Common myeloid progenitor, CD34-positive (primary cell): ENCODE data around the gene SENP7.

Source experiments
- CTCF ChIA-PET: fragments of 350-600 bp; sonication (Branson Sonifier 250); formaldehyde crosslinking; loops from one replicate; lab custom pipeline; 2021; ENCODE audit warnings: antibody characterized with exemption; lab: Charles Lee
- POLR2A ChIA-PET: fragments of 350-600 bp; sonication (Branson Sonifier 250); formaldehyde crosslinking; loops from one replicate; lab custom pipeline; 2021; ENCODE audit warnings: antibody characterized with exemption; lab: Charles Lee
- DNase-seq, 3 donors: peaks; one replicate each; pipeline versions ENCODE4 v3.0.0 to v3.0.0-alpha.2; 2013
- H3K27ac ChIP-seq, 2 experiments: 1 replicate in 1 of 2; 2 replicates in 1 of 2; pipeline ENCODE4 v1.7.0; 2013; ENCODE audit warnings: inconsistent platforms in 2 of 2, low read length in 2 of 2, mild to moderate bottlenecking in 2 of 2, low read depth in 1 of 2, moderate library complexity in 1 of 2; ENCODE audit not compliant: severe bottlenecking in 2 of 2, insufficient read depth in 1 of 2, poor library complexity in 1 of 2
- H3K27me3 ChIP-seq, 5 experiments: replicated peaks in 2 of 5; 1 replicate in 3 of 5; 2 replicates in 2 of 5; pipeline versions ENCODE4 v1.6.1 to v1.7.0; 2013; ENCODE audit warnings: low read length in 4 of 5, mild to moderate bottlenecking in 2 of 5, moderate library complexity in 2 of 5, inconsistent platforms in 1 of 5; ENCODE audit not compliant: insufficient read depth in 5 of 5, control insufficient read depth in 4 of 5
- H3K36me3 ChIP-seq, 4 experiments: 1 replicate in 2 of 4; 2 replicates in 2 of 4; pipeline versions ENCODE4 v1.6.1 to v1.7.0; 2013; ENCODE audit warnings: low read length in 3 of 4, control low read depth in 1 of 4, mild to moderate bottlenecking in 1 of 4; ENCODE audit not compliant: control insufficient read depth in 4 of 4, insufficient read depth in 4 of 4
- H3K4me1 ChIP-seq, 4 experiments: 1 replicate in 3 of 4; 2 replicates in 1 of 4; pipeline versions ENCODE4 v1.6.1 to v1.7.1; 2013; ENCODE audit warnings: low read length in 3 of 4, mild to moderate bottlenecking in 3 of 4, control low read depth in 1 of 4, inconsistent platforms in 1 of 4, moderate library complexity in 1 of 4; ENCODE audit not compliant: control insufficient read depth in 4 of 4, insufficient read depth in 4 of 4; ENCODE audit errors: control extremely low read depth in 1 of 4
- H3K4me3 ChIP-seq, 7 experiments: 1 replicate in 4 of 7; 2 replicates in 3 of 7; pipeline versions ENCODE4 v1.5.1 to v1.7.0; 2013; ENCODE audit warnings: mild to moderate bottlenecking in 7 of 7, low read length in 6 of 7, moderate library complexity in 6 of 7, inconsistent platforms in 2 of 7, low read depth in 2 of 7, control low read depth in 1 of 7; ENCODE audit not compliant: insufficient read depth in 4 of 7, control insufficient read depth in 1 of 7; ENCODE audit errors: extremely low read depth in 1 of 7
- H3K9me3 ChIP-seq, 5 experiments: 1 replicate in 4 of 5; 2 replicates in 1 of 5; pipeline versions ENCODE4 v1.6.1 to v1.7.1; 2013; ENCODE audit warnings: low read length in 4 of 5, mild to moderate bottlenecking in 2 of 5, inconsistent platforms in 1 of 5, low read depth in 1 of 5, moderate library complexity in 1 of 5; ENCODE audit not compliant: control insufficient read depth in 4 of 5, insufficient read depth in 2 of 5; ENCODE audit errors: control extremely low read depth in 1 of 5
- WGBS: methylation state at CpG from one replicate; pipeline ENCODE4 v1.1.5; 2013; ENCODE audit not compliant: insufficient coverage; 5-methylcytosine and 5-hydroxymethylcytosine counted together

Gene SENP7

GRCh38 chr3:101418851-101419250, 94.2 kb downstream of the SENP7 start:
- no CpG with 5 or more reads among the region's 1 CpG for WGBS
- CTCF ChIA-PET, result interaction anchor here (0.6 kb wide), 1 partner anchor 48 kb away, joined by 3 read pairs; no protein-coding TSS in a partner anchor
- POLR2A ChIA-PET, result no interaction called here

GRCh38 chr3:101414121-101414520, 98.9 kb downstream of the SENP7 start:
- DNase-seq, result no peak
- Histone ChIP-seq H3K4me3 (no peak overlapping the region), H3K4me1 (no peaks in the 10 kb centered on the region), H3K9me3 (peaks cover 0 to 5% (median 1%) of the 10 kb centered on the region in 5 experiments), H3K27me3 (no peaks in the 10 kb centered on the region), H3K27ac (no peak overlapping the region), H3K36me3 (peaks cover 0 to 21% (median 6%) of the 10 kb centered on the region in 4 experiments)
- POLR2A ChIA-PET, result no interaction called here
- 83% methylated on average over 5 of the region's 6 CpGs for WGBS
- CTCF ChIA-PET, result interaction anchor here (1.0 kb wide), 1 partner anchor 9 kb away, joined by 3 read pairs; no protein-coding TSS in a partner anchor

More at GRCh38 chr3:101418851-101419250, 94.2 kb downstream of the SENP7 start:
- no peaks in the 10 kb centered on the region for H3K27me3 ChIP-seq
- DNase-seq, result no peak
- H3K4me3 ChIP-seq, result no peak overlapping the region
- H3K27ac ChIP-seq, result no peak overlapping the region
- peaks cover 0 to 9% (median 4%) of the 10 kb centered on the region in 5 experiments for H3K9me3 ChIP-seq
- H3K4me1 ChIP-seq, result peaks cover 0 to 4% (median 1%) of the 10 kb centered on the region in 4 experiments
- peaks cover 0 to 13% (median 4%) of the 10 kb centered on the region in 4 experiments for H3K36me3 ChIP-seq

GRCh38 chr3:101413656-101414055, 99.4 kb downstream of the SENP7 start:
- WGBS, result 100% methylated on average over 2 of the region's 2 CpGs
- CTCF ChIA-PET, result interaction anchor here (1.0 kb wide), 1 partner anchor 9 kb away, joined by 3 read pairs; no protein-coding TSS in a partner anchor

GRCh38 chr3:101391413-101391950, 121.5 kb downstream of the SENP7 start:
- Histone ChIP-seq H3K27me3 (no peaks in the 10 kb centered on the region), H3K4me1 (no peaks in the 10 kb centered on the region), H3K36me3 (peaks cover 0 to 47% (median 8%) of the 10 kb centered on the region in 4 experiments), H3K9me3 (peaks cover 7 to 42% (median 9%) of the 10 kb centered on the region in 5 experiments), H3K4me3 (no peak overlapping the region), H3K27ac (no peak overlapping the region)
- ChIA-PET POLR2A (no interaction called here), CTCF (no interaction called here)
- no peak for DNase-seq
- WGBS, result 100% methylated on average over 1 of the region's 1 CpG

More at GRCh38 chr3:101413656-101414055, 99.4 kb downstream of the SENP7 start:
- POLR2A ChIA-PET, result no interaction called here
- no peaks in the 10 kb centered on the region for H3K4me1 ChIP-seq
- H3K4me3 ChIP-seq, result no peak overlapping the region
- H3K9me3 ChIP-seq, result peaks cover 0 to 9% (median 3%) of the 10 kb centered on the region in 5 experiments
- peaks cover 0 to 23% (median 6%) of the 10 kb centered on the region in 4 experiments for H3K36me3 ChIP-seq
- no peak overlapping the region for H3K27ac ChIP-seq
- no peak for DNase-seq
- no peaks in the 10 kb centered on the region for H3K27me3 ChIP-seq

- ChIA-PET POLR2A (no interaction called here), CTCF (no interaction called here)
- peak in 2 of 3 donors; percentile 23 to 26 for DNase-seq
- Histone ChIP-seq H3K27ac (no peak overlapping the region), H3K9me3 (peaks cover 5 to 27% (median 9%) of the 10 kb centered on the region in 5 experiments), H3K27me3 (no peaks in the 10 kb centered on the region), H3K4me3 (no peak overlapping the region), H3K36me3 (peaks cover 0 to 29% (median 4%) of the 10 kb centered on the region in 4 experiments), H3K4me1 (no peaks in the 10 kb centered on the region)
These were observed 124.3 kb downstream of the SENP7 start for GRCh38 chr3:101388706-101389105.

GRCh38 chr3:101387351-101387750, 125.7 kb downstream of the SENP7 start:
- CTCF ChIA-PET, result no interaction called here
- DNase-seq, result no peak
- Histone ChIP-seq H3K9me3 (peaks cover 4 to 21% (median 5%) of the 10 kb centered on the region in 5 experiments), H3K4me1 (no peaks in the 10 kb centered on the region), H3K27me3 (no peaks in the 10 kb centered on the region), H3K36me3 (peaks cover 0 to 21% (median 4%) of the 10 kb centered on the region in 4 experiments), H3K4me3 (no peak overlapping the region), H3K27ac (no peak overlapping the region)
- WGBS, result 97% methylated on average over 5 of the region's 5 CpGs
- POLR2A ChIA-PET, result no interaction called here

- no peaks in the 10 kb centered on the region for H3K27me3 ChIP-seq
- no peak overlapping the region for H3K4me3 ChIP-seq
- H3K27ac ChIP-seq, result no peak overlapping the region
- peaks cover 0 to 10% (median 4%) of the 10 kb centered on the region in 4 experiments for H3K36me3 ChIP-seq
- ChIA-PET CTCF (interaction anchor here (1.5 kb wide), 1 partner anchor 11 kb away, joined by 4 read pairs; no protein-coding TSS in a partner anchor), POLR2A (no interaction called here)
- WGBS, result 99% methylated on average over 10 of the region's 10 CpGs
- DNase-seq, result no peak
- H3K4me1 ChIP-seq, result peaks cover 0 to 10% (median 3%) of the 10 kb centered on the region in 4 experiments
- peaks cover 3 to 7% (median 5%) of the 10 kb centered on the region in 5 experiments for H3K9me3 ChIP-seq
These were observed 128.6 kb downstream of the SENP7 start for GRCh38 chr3:101384426-101384825.
